Pulmonary artery endothelial cell (primary cell): ENCODE measurements around the gene LGALS9B. TPM values are rescaled to one million over a fixed set of nuclear protein-coding genes. Genes with fewer than 3 reads are reported as not detected.
"Not testable (repeated sequence)": the region's sequence is repeated elsewhere in the genome, so short reads cannot be mapped to it uniquely, and the experiment has no call there.

Experiments used
- DNase-seq: peaks from one replicate; pipeline ENCODE4 v3.0.0-alpha.2; 2011; ENCODE audit warnings: low read depth, low spot score
- total RNA-seq: library from RNA; depleted of rRNA; stranded (reverse); fragments of >200 nt; gene quantifications from 2 replicates; pipeline ENCODE4 v1.2.3, GENCODE V29; 2014

The LGALS9B gene
- total RNA-seq, 1 donor from 2014 or later = not detected

- DNase-seq = not testable (repeated sequence)
Measured at GRCh38 chr17:20416381-20416911, 50.9 kb downstream of the LGALS9B start.

GRCh38 chr17:20415479-20415878 is 51.9 kb downstream of the LGALS9B start:
- not testable (repeated sequence) for DNase-seq

DNA sequence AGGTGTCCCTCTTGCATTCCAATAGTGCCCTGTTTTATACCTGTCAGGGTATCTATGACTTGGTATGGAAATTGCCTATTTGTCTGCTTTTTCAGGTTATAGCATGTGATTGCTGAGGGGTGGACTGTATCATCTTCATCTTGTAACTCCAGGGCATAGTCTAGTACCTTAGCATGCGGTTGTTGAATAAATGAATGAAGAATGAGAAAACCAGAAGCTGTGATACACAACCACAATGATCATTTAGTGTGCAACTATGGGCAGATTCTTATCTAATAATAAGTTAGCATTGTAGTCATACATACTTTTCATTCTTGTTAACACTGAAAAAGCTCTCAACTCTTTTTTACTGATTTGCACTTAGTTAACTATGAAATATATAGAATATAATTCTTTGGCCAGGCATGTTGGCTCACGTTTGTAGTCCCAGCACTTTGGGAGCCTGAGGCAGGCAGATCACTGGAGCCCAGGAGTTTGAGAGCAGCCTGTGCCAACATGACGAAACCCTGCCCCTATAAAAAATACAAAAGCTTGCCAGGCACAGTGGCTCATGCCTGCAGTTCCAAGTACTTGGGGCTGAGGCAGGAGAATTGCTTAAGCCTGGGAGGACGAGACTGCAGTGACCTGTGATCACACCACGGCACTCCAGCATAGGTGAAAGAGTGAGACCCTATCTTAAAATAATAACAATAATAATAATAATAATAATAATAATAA is 65.9 kb downstream of the LGALS9B start:
- DNase-seq = not testable (repeated sequence)

DNA sequence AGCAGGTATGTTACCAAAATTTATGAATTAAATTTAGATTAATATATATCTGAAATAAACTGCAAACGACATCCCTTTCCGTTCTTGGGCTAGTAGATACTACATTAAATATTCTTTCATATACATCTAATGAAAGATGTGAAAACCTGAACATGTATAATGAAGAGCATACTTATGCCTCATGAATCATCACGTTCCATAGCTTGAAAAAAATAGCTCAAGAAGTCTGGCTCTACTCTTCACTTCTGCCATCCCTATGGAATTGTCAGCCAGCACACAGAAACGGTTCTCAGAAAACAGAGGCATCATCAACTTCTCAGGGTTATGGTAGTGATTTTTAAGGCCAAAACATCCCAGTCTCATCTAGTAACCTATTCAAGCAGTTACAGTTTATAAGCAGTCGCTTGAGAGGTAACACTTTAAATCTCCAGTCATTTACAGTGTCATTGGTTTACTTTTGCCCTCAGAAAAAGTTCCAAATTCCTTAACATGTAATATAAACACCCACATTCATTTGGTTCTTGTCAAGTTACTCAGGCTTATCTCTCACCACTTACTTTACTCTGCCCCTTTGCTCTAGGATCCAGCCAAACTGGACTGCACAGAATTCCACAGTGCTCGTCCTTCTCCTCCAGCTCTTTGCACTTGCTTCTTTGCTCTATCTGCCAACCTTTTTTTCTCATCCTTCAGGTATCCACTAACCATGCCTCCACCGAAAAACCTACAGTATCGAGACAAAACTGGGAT is 66.6 kb downstream of the LGALS9B start:
- DNase-seq = not testable (repeated sequence)

Other genes with a start within 250 kb of the LGALS9B start
- gene CDRT15L2, start 112.2 kb upstream of the LGALS9B start, total RNA-seq = not detected in 2 replicates